Neural progenitor cell (in vitro differentiated cells): ENCODE measurements around the gene COL23A1.

Experiments used
- CTCF ChIP-seq: fragments of 200-600 bp; sonication (generic); IDR thresholded peaks from 2 replicates; pipeline ENCODE4 v1.5.1; 2017; ENCODE audit warnings: antibody characterized with exemption, mild to moderate bottlenecking
- EZH2 ChIP-seq: fragments of 200-600 bp; sonication (generic); IDR thresholded peaks from 2 replicates; pipeline ENCODE4 v1.6.1; 2017; ENCODE audit warnings: antibody characterized with exemption, mild to moderate bottlenecking, moderate library complexity

DNA sequence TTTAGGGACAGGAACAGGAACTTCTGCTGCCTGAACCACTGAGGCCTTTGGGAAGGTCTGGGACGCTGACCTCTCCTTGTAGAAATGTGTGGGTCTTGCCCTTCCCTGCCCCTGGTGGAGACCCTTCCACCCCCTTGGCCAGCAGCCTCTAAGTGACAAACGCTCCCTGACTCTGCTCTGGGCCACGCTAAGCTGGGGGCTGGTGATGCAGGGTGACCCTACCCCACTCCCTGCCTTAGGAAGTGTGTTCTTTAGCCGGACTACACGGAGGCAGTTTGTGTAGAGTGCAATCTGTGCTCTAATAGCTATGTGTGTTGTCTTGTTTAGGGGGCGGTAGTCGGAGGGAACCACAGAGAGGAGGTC lies 123.0 kb downstream of the COL23A1 start:
- TF ChIP-seq EZH2 (no peak), CTCF (no peak)
